GM12878 (cell line): ENCODE data around the gene STEAP3. TPM values are rescaled to one million over a fixed set of nuclear protein-coding genes. Genes with fewer than 3 reads are reported as not detected.

Experiments used
- ATAC-seq: fragments of 200-7000 bp; cut with Tn5 transposase; 3 replicates; pipeline ENCODE4 v1.9.1; 2020; ENCODE audit warnings: mild to moderate bottlenecking, moderate library complexity
- BruUV-seq: library from RNA; stranded (reverse); fragments of 400-500 nt; replicated peaks from 2 replicates; lab custom pipeline; 2021; lab: Mats Ljungman, UMichigan
- CTCF ChIA-PET: fragments of 300-600 bp; sonication (Branson Sonifier 250); formaldehyde crosslinking; extraction: SDS; loops from one replicate; lab custom pipeline; 2021; ENCODE audit warnings: inconsistent platforms; lab: Yijun Ruan, JAX
- POLR2A ChIA-PET: fragments of 350-600 bp; formaldehyde crosslinking; extraction: SDS; loops from one replicate; lab custom pipeline; 2021; ENCODE audit warnings: inconsistent platforms; lab: Charles Lee
- RAD21 ChIA-PET: fragments of 300-600 bp; sonication (Branson Sonifier 250); formaldehyde crosslinking; loops from one replicate; lab custom pipeline; 2023; ENCODE audit warnings: antibody characterized with exemption; ENCODE audit not compliant: unreplicated experiment; lab: Charles Lee
- SMC1A ChIA-PET: fragments of 300-600 bp; sonication (Branson Sonifier 250); formaldehyde crosslinking; loops from one replicate; lab custom pipeline; 2023; ENCODE audit not compliant: unreplicated experiment, uncharacterized antibody; lab: Charles Lee
- DNase-seq: peaks from one replicate; pipeline ENCODE4 v3.0.0-alpha.2; 2011; ENCODE audit warnings: low read depth, low spot score
- FAIRE-seq: peaks from 3 replicates; lab custom pipeline; 2011; peaks lifted over from hg19 to GRCh38; lab: Jason Lieb, UNC
- H2AFZ ChIP-seq: 2 replicates; pipeline ENCODE4 v1.6.0; 2011; ENCODE audit warnings: low read depth, low read length, control low read depth; ENCODE audit not compliant: control insufficient read depth
- H3K27ac ChIP-seq: 2 replicates; pipeline ENCODE4 v1.5.1; 2011; ENCODE audit warnings: control low read depth; ENCODE audit not compliant: control insufficient read depth, insufficient read depth
- H3K27me3 ChIP-seq, 2 experiments: replicated peaks in 1 of 2; 2 replicates each; pipeline versions ENCODE4 v1.6.0 to v1.6.1; 2011; ENCODE audit warnings: low read length in 1 of 2; ENCODE audit not compliant: control insufficient read depth in 2 of 2, insufficient read depth in 2 of 2
- H3K36me3 ChIP-seq, 2 experiments: 2 replicates each; pipeline ENCODE4 v1.5.1; 2011; ENCODE audit warnings: low read length in 1 of 2; ENCODE audit not compliant: control insufficient read depth in 2 of 2, insufficient read depth in 2 of 2
- H3K4me1 ChIP-seq: 2 replicates; pipeline ENCODE4 v1.6.1; 2011; ENCODE audit warnings: mild to moderate bottlenecking, low read length, moderate library complexity, mixed read lengths; ENCODE audit not compliant: control insufficient read depth, insufficient read depth
- H3K4me2 ChIP-seq: 2 replicates; pipeline ENCODE4 v1.6.0; 2011; ENCODE audit warnings: control low read depth; ENCODE audit not compliant: control insufficient read depth, insufficient read depth
- H3K4me3 ChIP-seq: fragments of 200-600 bp; sonication (generic); 2 replicates; pipeline ENCODE4 v1.5.1; 2016
- H3K79me2 ChIP-seq: 2 replicates; pipeline ENCODE4 v1.6.0; 2011; ENCODE audit warnings: low read length; ENCODE audit not compliant: control insufficient read depth, insufficient read depth
- H3K9ac ChIP-seq: 2 replicates; pipeline ENCODE4 v1.8.0; 2011; ENCODE audit warnings: low read length, control low read depth, mixed read lengths; ENCODE audit not compliant: control insufficient read depth, insufficient read depth
- H3K9me3 ChIP-seq: replicated peaks from 3 replicates; pipeline ENCODE4 v1.5.1; 2011; ENCODE audit warnings: mild to moderate bottlenecking, low read length; ENCODE audit not compliant: control insufficient read depth, insufficient read depth
- H4K20me1 ChIP-seq: 2 replicates; pipeline ENCODE4 v1.6.0; 2011; ENCODE audit not compliant: control insufficient read depth, insufficient read depth
- BCL11A ChIP-seq: IDR thresholded peaks from 2 replicates; pipeline ENCODE4 v1.6.1; 2011; ENCODE audit warnings: low read depth, low read length
- BMI1 ChIP-seq: fragments of 450-650 bp; IDR thresholded peaks from 2 replicates; pipeline ENCODE4 v1.6.1; 2016; ENCODE audit warnings: mild to moderate bottlenecking, moderate library complexity, borderline replicate concordance
- CBFB ChIP-seq: IDR thresholded peaks from 2 replicates; pipeline ENCODE4 v1.6.1; 2016; ENCODE audit warnings: antibody characterized with exemption, low read depth
- NR2C2 ChIP-seq: IDR thresholded peaks from 2 replicates; pipeline ENCODE4 v1.6.1; 2011; ENCODE audit warnings: borderline replicate concordance, low read depth; ENCODE audit not compliant: control insufficient read depth, insufficient read length
- POLR2AphosphoS5 ChIP-seq: IDR thresholded peaks from 2 replicates; pipeline ENCODE4 v1.6.1; 2011; ENCODE audit warnings: mild to moderate bottlenecking, low read length, inconsistent platforms
- POU2F2 ChIP-seq: IDR thresholded peaks from 3 replicates; pipeline ENCODE4 v1.6.1; 2011; ENCODE audit warnings: low read depth, mild to moderate bottlenecking, low read length, borderline replicate concordance
- STAT3 ChIP-seq: IDR thresholded peaks from 2 replicates; pipeline ENCODE4 v1.6.1; 2011; ENCODE audit warnings: low read depth, low read length, improper control_type of control experiment
- TAF1 ChIP-seq: IDR thresholded peaks from 2 replicates; pipeline ENCODE4 v1.6.1; 2011; ENCODE audit warnings: mild to moderate bottlenecking, low read depth, low read length, borderline replicate concordance
- YBX1 ChIP-seq: fragments of 450-650 bp; IDR thresholded peaks from 2 replicates; pipeline ENCODE4 v1.6.1; 2016; ENCODE audit warnings: antibody characterized with exemption
- WGBS: methylation state at CpG from one replicate; pipeline ENCODE4 v1.1.6; 2016; ENCODE audit warnings: low lambda C conversion rate; ENCODE audit not compliant: insufficient replicate concordance, insufficient coverage; ENCODE audit errors: missing lambda C conversion rate; 5-methylcytosine and 5-hydroxymethylcytosine counted together
- in situ Hi-C: fragments of 300-500 bp; cut with MboI; formaldehyde crosslinking; loops from 9 replicates; pipeline ENCODE4 v1.14.3; 2018; ENCODE audit warnings: mixed read lengths
- intact Hi-C: fragments of 100-400 bp; cut with micrococcal nuclease; formaldehyde crosslinking; loops from one replicate; pipeline ENCODE4 v1.14.2; 2022; ENCODE audit not compliant: unreplicated experiment
- polyA plus RNA-seq, 11 experiments: library from polyadenylated mRNA; depleted of rRNA in 4 of 11; unstranded in 6 of 11; stranded (reverse) in 5 of 11; fragments of >200 nt; fragmentation: Nextera tagmentation in 4 of 11; fragmentation: Illumina TruSeq in 1 of 11; extraction: Ambion mirVana in 4 of 11; extraction: Trizol in 1 of 11; gene quantifications; 1 replicate in 1 of 11; 2 replicates in 10 of 11; pipeline versions ENCODE4 v1.2.1 to v1.2.3, GENCODE V29; 2011 to 2016; ENCODE audit warnings: inconsistent platforms in 2 of 11, missing spikeins in 2 of 11, low read depth in 1 of 11
- total RNA-seq, 4 experiments: library from RNA; depleted of rRNA in 3 of 4; stranded (reverse); fragments of >200 nt in 3 of 4; fragmentation: Illumina TruSeq in 1 of 4; extraction: Trizol in 1 of 4; gene quantifications; 2 replicates each; pipeline versions ENCODE4 v1.2.1 to v1.2.3, GENCODE V29; 2013 to 2021
- TF ChIP-seq, protein P1 (sequence below): fragments of 450-650 bp; IDR thresholded peaks from 2 replicates; pipeline ENCODE4 v1.6.1; 2017; ENCODE audit warnings: antibody characterized with exemption, mild to moderate bottlenecking, moderate library complexity
- TF ChIP-seq, protein P2 (sequence below): fragments of 450-650 bp; IDR thresholded peaks from 2 replicates; pipeline ENCODE4 v1.6.1; 2017; ENCODE audit warnings: low read depth, mild to moderate bottlenecking, moderate library complexity
- TF ChIP-seq, protein P3 (sequence below): fragments of 450-650 bp; IDR thresholded peaks from 2 replicates; pipeline ENCODE4 v1.6.1; 2017; ENCODE audit warnings: mild to moderate bottlenecking, low read depth, inconsistent platforms; ENCODE audit not compliant: poor library complexity, severe bottlenecking

STEAP3 gene
- total and polyA plus RNA-seq, 10 of the 15 experiments (the other 5 are each of a cell fraction or from before 2014, with no cell fraction given) = 0.42 to 8.3 (median 4.8) TPM

DNA sequence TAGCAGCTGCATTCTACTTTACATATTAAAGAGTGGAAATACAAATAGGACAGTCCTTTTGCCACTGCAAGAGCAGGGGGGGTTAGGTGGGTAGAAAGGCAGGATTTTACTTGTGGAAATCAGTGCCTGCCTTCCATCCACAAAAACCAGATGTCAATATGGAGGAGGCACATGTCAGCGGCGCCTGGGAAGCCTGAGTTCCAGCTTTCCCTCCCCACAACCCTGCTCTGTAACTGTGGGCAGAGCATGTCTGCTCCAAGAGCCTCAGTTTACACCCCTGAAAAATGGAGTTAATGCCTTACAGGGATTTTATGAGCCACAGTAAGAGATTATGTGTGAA, 32.9 kb downstream of the STEAP3 start (continued):
- TF ChIP-seq NR2C2 (no peak), CBFB (no peak)

GRCh38 chr2:119257198-119257597, 33.6 kb downstream of the STEAP3 start:
- RAD21 ChIA-PET = no interaction called here
- Histone ChIP-seq H3K4me1 (no peaks in the 10 kb centered on the region), H3K9me3 (no peaks in the 10 kb centered on the region), H3K9ac (no peak overlapping the region), H3K36me3 (no peaks in the 10 kb centered on the region; a peak in 1 of 4 replicates), H3K4me2 (no peak overlapping the region), H3K27ac (no peak overlapping the region), H2AFZ (no peak overlapping the region), H4K20me1 (no peaks in the 10 kb centered on the region), H3K27me3 (no peaks in the 10 kb centered on the region), H3K79me2 (no peaks in the 10 kb centered on the region), H3K4me3 (no peak overlapping the region)
- BruUV-seq = no TSS peak
- no peak for TF ChIP-seq POLR2AphosphoS5
- TF ChIP-seq CBFB = no peak
- no peak for TF ChIP-seq TAF1
- TF ChIP-seq, protein P1, sequence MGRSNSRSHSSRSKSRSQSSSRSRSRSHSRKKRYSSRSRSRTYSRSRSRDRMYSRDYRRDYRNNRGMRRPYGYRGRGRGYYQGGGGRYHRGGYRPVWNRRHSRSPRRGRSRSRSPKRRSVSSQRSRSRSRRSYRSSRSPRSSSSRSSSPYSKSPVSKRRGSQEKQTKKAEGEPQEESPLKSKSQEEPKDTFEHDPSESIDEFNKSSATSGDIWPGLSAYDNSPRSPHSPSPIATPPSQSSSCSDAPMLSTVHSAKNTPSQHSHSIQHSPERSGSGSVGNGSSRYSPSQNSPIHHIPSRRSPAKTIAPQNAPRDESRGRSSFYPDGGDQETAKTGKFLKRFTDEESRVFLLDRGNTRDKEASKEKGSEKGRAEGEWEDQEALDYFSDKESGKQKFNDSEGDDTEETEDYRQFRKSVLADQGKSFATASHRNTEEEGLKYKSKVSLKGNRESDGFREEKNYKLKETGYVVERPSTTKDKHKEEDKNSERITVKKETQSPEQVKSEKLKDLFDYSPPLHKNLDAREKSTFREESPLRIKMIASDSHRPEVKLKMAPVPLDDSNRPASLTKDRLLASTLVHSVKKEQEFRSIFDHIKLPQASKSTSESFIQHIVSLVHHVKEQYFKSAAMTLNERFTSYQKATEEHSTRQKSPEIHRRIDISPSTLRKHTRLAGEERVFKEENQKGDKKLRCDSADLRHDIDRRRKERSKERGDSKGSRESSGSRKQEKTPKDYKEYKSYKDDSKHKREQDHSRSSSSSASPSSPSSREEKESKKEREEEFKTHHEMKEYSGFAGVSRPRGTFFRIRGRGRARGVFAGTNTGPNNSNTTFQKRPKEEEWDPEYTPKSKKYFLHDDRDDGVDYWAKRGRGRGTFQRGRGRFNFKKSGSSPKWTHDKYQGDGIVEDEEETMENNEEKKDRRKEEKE = no peak
- TF ChIP-seq STAT3 = no peak
- TF ChIP-seq, protein P2, sequence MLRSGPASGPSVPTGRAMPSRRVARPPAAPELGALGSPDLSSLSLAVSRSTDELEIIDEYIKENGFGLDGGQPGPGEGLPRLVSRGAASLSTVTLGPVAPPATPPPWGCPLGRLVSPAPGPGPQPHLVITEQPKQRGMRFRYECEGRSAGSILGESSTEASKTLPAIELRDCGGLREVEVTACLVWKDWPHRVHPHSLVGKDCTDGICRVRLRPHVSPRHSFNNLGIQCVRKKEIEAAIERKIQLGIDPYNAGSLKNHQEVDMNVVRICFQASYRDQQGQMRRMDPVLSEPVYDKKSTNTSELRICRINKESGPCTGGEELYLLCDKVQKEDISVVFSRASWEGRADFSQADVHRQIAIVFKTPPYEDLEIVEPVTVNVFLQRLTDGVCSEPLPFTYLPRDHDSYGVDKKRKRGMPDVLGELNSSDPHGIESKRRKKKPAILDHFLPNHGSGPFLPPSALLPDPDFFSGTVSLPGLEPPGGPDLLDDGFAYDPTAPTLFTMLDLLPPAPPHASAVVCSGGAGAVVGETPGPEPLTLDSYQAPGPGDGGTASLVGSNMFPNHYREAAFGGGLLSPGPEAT = no peak
- no peak for TF ChIP-seq BMI1
- TF ChIP-seq YBX1 = no peak
- TF ChIP-seq, protein P3, sequence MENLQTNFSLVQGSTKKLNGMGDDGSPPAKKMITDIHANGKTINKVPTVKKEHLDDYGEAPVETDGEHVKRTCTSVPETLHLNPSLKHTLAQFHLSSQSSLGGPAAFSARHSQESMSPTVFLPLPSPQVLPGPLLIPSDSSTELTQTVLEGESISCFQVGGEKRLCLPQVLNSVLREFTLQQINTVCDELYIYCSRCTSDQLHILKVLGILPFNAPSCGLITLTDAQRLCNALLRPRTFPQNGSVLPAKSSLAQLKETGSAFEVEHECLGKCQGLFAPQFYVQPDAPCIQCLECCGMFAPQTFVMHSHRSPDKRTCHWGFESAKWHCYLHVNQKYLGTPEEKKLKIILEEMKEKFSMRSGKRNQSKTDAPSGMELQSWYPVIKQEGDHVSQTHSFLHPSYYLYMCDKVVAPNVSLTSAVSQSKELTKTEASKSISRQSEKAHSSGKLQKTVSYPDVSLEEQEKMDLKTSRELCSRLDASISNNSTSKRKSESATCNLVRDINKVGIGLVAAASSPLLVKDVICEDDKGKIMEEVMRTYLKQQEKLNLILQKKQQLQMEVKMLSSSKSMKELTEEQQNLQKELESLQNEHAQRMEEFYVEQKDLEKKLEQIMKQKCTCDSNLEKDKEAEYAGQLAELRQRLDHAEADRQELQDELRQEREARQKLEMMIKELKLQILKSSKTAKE = no peak
- TF ChIP-seq BCL11A = no peak
- no peak for TF ChIP-seq POU2F2
- no peak for ATAC-seq
- CTCF ChIA-PET = no interaction called here
- no peak for DNase-seq
- FAIRE-seq = no peak
- 80% methylated on average over 9 of the region's 9 CpGs for WGBS
- intact Hi-C loops (no loop called here), in situ Hi-C loops (no loop called here)
- SMC1A ChIA-PET = no interaction called here
- POLR2A ChIA-PET = no interaction called here
